ENCODE measurements around the gene NAA10. TPM values are rescaled to one million over a fixed set of nuclear protein-coding genes. Genes with fewer than 3 reads are reported as not detected.

NAA10 gene
- total and polyA plus RNA-seq, 2 of the 13 experiments (the other 11 are each of a cell fraction or from before 2014, with no cell fraction given): 49.2 to 51.7 TPM

DNA sequence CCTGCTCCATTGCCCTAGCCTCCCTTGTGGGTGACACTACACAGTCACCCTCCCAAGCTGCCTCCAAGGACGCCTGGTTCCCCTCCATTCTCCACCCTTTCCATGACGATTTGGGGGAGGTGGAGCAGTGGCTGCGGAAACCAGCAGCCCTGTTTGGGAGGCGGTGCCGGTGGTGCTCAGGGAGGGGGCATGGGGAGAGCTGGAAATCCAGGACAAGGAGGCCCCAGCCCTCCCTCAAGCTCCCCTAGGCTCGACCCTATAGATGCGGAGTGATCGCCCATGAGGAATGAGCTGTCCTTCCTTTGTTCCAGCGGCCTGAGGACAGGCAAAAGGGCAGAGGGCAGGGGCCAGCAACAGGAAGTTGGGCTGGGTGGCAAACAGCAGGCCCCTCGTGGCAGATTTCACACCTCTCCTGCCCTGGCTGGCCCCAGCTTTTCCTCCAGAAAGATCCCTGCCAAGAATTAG, 13.2 kb upstream of the NAA10 start (continued):
- TF ChIP-seq, protein P1, sequence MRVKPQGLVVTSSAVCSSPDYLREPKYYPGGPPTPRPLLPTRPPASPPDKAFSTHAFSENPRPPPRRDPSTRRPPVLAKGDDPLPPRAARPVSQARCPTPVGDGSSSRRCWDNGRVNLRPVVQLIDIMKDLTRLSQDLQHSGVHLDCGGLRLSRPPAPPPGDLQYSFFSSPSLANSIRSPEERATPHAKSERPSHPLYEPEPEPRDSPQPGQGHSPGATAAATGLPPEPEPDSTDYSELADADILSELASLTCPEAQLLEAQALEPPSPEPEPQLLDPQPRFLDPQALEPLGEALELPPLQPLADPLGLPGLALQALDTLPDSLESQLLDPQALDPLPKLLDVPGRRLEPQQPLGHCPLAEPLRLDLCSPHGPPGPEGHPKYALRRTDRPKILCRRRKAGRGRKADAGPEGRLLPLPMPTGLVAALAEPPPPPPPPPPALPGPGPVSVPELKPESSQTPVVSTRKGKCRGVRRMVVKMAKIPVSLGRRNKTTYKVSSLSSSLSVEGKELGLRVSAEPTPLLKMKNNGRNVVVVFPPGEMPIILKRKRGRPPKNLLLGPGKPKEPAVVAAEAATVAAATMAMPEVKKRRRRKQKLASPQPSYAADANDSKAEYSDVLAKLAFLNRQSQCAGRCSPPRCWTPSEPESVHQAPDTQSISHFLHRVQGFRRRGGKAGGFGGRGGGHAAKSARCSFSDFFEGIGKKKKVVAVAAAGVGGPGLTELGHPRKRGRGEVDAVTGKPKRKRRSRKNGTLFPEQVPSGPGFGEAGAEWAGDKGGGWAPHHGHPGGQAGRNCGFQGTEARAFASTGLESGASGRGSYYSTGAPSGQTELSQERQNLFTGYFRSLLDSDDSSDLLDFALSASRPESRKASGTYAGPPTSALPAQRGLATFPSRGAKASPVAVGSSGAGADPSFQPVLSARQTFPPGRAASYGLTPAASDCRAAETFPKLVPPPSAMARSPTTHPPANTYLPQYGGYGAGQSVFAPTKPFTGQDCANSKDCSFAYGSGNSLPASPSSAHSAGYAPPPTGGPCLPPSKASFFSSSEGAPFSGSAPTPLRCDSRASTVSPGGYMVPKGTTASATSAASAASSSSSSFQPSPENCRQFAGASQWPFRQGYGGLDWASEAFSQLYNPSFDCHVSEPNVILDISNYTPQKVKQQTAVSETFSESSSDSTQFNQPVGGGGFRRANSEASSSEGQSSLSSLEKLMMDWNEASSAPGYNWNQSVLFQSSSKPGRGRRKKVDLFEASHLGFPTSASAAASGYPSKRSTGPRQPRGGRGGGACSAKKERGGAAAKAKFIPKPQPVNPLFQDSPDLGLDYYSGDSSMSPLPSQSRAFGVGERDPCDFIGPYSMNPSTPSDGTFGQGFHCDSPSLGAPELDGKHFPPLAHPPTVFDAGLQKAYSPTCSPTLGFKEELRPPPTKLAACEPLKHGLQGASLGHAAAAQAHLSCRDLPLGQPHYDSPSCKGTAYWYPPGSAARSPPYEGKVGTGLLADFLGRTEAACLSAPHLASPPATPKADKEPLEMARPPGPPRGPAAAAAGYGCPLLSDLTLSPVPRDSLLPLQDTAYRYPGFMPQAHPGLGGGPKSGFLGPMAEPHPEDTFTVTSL (CRISPR knock-in tag; IDR thresholded peaks at IDR 0.05; ENCODE audit: borderline replicate concordance): no peak
- TF ChIP-seq, protein P2, sequence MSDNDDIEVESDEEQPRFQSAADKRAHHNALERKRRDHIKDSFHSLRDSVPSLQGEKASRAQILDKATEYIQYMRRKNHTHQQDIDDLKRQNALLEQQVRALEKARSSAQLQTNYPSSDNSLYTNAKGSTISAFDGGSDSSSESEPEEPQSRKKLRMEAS (IDR thresholded peaks at IDR 0.05): peak; percentile 92
- TF ChIP-seq MIER3 (CRISPR knock-in tag; IDR thresholded peaks at IDR 0.05; ENCODE audit: borderline replicate concordance) (no peak), ZNF703 (CRISPR knock-in tag; IDR thresholded peaks at IDR 0.05; ENCODE audit: borderline replicate concordance) (no peak), RAD21 (CRISPR knock-in tag; IDR thresholded peaks at IDR 0.05) (no peak), HCFC1 (IDR thresholded peaks at IDR 0.05; ENCODE audit: low read depth, low read length) (no peak), ZNF230 (CRISPR knock-in tag; IDR thresholded peaks at IDR 0.05) (no peak), TBX2 (CRISPR knock-in tag; IDR thresholded peaks at IDR 0.05; ENCODE audit: borderline replicate concordance) (peak; percentile 94), ZSCAN30 (CRISPR knock-in tag; IDR thresholded peaks at IDR 0.05) (no peak)
- TF ChIP-seq, protein P3, sequence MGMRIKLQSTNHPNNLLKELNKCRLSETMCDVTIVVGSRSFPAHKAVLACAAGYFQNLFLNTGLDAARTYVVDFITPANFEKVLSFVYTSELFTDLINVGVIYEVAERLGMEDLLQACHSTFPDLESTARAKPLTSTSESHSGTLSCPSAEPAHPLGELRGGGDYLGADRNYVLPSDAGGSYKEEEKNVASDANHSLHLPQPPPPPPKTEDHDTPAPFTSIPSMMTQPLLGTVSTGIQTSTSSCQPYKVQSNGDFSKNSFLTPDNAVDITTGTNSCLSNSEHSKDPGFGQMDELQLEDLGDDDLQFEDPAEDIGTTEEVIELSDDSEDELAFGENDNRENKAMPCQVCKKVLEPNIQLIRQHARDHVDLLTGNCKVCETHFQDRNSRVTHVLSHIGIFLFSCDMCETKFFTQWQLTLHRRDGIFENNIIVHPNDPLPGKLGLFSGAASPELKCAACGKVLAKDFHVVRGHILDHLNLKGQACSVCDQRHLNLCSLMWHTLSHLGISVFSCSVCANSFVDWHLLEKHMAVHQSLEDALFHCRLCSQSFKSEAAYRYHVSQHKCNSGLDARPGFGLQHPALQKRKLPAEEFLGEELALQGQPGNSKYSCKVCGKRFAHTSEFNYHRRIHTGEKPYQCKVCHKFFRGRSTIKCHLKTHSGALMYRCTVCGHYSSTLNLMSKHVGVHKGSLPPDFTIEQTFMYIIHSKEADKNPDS (CRISPR knock-in tag; IDR thresholded peaks at IDR 0.05): no peak
- TF ChIP-seq, protein P4, sequence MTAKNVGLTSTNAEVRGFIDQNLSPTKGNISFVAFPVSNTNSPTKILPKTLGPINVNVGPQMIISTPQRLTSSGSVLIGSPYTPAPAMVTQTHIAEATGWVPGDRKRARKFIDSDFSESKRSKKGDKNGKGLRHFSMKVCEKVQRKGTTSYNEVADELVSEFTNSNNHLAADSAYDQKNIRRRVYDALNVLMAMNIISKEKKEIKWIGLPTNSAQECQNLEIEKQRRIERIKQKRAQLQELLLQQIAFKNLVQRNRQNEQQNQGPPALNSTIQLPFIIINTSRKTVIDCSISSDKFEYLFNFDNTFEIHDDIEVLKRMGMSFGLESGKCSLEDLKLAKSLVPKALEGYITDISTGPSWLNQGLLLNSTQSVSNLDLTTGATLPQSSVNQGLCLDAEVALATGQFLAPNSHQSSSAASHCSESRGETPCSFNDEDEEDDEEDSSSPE (CRISPR knock-in tag; IDR thresholded peaks at IDR 0.05): peak; percentile 71
- TF ChIP-seq, protein P5, sequence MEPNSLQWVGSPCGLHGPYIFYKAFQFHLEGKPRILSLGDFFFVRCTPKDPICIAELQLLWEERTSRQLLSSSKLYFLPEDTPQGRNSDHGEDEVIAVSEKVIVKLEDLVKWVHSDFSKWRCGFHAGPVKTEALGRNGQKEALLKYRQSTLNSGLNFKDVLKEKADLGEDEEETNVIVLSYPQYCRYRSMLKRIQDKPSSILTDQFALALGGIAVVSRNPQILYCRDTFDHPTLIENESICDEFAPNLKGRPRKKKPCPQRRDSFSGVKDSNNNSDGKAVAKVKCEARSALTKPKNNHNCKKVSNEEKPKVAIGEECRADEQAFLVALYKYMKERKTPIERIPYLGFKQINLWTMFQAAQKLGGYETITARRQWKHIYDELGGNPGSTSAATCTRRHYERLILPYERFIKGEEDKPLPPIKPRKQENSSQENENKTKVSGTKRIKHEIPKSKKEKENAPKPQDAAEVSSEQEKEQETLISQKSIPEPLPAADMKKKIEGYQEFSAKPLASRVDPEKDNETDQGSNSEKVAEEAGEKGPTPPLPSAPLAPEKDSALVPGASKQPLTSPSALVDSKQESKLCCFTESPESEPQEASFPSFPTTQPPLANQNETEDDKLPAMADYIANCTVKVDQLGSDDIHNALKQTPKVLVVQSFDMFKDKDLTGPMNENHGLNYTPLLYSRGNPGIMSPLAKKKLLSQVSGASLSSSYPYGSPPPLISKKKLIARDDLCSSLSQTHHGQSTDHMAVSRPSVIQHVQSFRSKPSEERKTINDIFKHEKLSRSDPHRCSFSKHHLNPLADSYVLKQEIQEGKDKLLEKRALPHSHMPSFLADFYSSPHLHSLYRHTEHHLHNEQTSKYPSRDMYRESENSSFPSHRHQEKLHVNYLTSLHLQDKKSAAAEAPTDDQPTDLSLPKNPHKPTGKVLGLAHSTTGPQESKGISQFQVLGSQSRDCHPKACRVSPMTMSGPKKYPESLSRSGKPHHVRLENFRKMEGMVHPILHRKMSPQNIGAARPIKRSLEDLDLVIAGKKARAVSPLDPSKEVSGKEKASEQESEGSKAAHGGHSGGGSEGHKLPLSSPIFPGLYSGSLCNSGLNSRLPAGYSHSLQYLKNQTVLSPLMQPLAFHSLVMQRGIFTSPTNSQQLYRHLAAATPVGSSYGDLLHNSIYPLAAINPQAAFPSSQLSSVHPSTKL (CRISPR knock-in tag; IDR thresholded peaks at IDR 0.05): 0 out of 2 replicates have a peak, but pooled peaks have one; percentile 22
